ENCODE results near the gene PAX2. TPM values are rescaled to one million over a fixed set of nuclear protein-coding genes. Genes with fewer than 3 reads are reported as not detected.

PAX2 gene
- total RNA-seq, 1 experiment from 2014 or later: not detected

DNA sequence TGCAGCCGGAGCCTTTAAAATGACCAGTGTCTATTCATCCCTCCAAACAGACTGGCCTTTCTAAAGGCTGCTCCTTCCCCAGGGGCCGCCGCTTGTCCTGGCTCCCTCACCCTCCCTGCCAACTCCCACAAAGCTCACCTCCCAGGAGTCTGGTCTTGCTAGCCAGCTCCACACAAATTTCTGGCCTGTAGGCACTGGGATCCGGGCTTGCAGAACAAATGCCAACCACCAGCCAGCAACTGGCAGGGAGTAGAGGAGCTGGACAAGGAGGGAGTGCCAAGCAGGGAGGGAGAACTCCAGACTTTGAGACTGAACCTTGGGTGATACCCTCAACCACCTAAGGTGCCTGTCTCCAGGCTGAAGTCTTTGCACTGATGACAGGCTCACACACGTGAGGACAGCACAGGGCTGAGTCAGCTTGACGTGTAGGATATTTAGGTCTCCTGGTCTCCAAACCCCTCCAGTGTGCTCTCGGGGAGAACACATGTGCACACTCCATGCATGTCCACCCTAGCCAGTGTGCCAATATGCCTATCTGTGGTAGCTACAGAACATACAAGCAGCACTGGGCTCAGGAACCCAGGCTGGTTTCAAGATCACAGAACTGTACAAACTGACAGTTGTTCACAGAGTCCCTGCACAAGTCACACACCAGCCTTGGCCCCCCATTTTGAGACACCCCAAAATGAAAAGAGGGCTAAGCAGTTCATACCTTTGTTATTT is 6.0 kb downstream of the PAX2 start:
- DNase-seq (ENCODE audit: low read depth): no peak

DNA sequence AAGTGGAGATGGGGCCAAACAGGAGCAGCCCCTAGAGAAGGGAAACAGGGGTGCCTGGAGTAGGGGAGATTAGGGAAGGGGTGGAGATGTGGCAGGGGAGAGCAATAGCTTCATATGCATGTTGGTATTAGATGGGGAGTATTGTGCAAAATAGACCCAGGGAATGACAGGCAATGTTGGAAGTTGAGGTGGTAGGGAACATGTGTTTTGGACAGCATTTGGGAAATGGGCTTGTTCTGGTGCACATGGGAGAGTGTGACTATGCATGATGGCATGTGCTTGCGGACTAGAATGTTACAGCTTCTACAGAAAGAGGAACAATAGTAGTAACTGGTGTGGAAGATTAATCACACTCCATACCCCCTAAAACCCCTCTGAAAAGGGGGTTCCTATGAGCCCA is 10.4 kb downstream of the PAX2 start:
- DNase-seq (ENCODE audit: low read depth): no peak

DNA sequence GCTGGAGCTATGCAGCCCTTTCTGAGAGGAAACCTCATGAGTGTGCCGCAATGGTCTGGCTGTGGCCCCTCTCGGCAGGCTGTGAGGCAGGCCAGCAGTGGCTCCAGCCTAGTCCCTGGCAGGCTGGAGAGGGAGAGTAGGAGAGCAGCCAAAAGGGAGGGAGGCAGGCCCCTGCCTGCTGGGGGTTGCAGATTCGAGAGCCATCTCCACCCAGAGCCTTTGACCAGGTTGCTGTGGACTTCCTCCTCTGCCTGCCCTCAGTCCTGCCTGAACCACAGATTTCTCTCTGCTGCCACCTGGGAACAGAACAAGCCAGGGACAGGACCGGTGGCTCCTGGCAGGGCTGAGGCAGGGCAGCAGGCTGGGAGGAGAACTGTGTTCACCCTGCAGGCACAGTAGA is 13.9 kb downstream of the PAX2 start:
- no peak for DNase-seq (ENCODE audit: low read depth)

GRCh38 chr10:100760726-100761125 is 15.3 kb downstream of the PAX2 start:
- DNase-seq (ENCODE audit: low read depth): no peak

DNA sequence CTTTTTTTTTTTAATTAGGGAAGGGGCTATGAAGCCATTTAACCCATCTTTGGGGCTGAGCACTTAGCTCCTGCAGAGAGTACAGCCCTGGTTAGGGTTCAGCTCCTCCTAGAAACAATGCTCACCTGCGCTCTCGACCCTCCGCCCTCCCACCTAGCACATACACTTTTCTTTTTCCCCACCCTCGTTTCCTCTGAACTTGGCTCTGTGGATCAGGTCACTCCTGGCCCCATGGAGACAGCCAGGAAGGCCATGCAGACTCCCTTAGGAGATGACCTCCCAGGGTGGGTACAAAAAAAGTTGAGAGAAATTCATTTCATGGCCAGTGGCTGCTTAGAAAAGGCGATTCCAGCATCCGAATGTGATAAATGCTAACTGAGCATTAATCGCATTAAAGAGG is 15.8 kb downstream of the PAX2 start:
- no peak for DNase-seq (ENCODE audit: low read depth)

DNA sequence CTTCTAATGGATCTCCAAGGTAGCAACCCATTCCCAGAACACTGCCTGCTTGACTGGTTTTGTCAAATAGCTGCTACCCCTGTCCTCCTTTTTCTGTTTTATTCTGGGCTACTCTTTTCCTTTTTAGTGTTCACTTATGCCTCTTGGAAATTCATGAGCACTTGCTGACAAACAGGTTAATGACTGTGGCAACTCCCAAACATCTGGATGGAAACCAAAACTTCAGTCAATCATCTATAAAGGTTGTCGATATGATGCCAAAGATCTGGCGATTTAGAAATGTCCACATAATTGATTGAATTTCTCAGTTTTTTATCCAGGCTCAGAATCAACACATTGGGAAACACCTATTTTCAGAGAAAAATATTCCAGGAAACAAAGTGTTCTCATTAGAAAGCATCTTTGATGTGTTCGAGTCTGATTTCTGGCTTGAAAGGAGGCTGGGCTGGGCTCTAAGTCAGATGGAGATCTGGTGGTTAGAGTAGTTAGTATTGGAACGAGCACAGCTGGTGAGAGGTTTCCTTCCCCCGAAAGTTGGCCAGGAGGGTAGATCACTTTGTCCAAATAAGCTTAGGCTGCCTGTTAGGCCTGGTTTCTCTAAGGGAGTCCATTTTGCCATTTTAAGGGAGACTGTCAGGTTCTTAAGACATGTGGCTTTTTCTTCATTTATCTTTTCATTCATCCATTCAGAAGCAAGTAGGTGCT is 17.8 kb downstream of the PAX2 start:
- DNase-seq (ENCODE audit: low read depth): no peak

DNA sequence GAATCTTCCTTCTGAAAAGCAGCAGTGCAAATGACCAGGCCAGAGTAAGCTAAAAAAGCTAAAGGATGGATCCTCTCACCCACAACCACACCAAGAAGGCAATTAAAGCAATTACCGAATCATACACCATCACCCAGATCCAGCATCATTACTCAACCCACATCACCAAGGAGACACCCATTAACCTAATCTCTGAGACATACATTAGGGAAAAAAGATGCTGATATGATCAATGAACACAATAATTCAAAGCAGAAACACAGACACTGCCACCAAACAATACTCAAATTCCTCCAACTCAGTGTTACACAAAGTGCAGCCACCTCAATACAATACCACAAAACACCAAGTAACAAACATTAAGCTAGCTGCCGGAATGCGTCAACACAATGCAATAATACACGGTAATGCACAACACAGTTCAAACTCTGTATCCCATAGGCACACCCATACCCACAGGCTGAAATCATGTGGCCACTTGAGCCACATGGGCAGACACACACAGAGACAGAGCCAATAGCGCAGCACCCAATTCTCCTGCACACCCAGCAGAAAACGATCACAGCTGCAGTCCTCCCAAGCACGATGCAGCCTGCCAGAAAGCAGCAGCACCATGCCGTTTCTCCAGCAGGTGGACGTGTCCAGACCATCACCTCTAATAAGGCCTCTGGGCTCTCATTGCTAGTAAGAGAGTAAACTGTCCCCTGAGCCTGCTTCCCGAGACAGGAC is 21.5 kb downstream of the PAX2 start:
- DNase-seq (ENCODE audit: low read depth): no peak

GRCh38 chr10:100767422-100767775 is 22.0 kb downstream of the PAX2 start:
- DNase-seq (ENCODE audit: low read depth): no peak

GRCh38 chr10:100769481-100769880 is 24.1 kb downstream of the PAX2 start:
- DNase-seq (ENCODE audit: low read depth): no peak

DNA sequence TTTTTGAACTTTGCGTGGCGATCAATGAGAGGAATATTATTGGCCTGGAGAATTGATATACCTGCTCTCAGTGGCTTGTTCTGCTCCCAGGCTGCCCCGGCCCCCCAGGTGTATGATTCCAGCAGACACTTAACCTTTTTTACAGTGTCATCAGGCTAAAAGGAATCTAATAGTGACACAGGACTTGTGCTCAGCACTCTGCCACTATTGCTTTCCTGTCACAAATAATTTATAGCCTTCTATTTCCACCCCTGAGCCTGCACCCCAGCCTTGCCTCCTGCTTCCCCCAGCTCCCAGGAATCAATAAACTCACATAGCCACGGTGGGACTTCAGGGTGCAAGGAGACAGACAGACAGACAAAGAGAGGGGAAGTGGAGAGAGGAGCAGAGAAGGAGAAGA is 28.3 kb downstream of the PAX2 start:
- DNase-seq (ENCODE audit: low read depth): no peak

GRCh38 chr10:100774223-100774622 is 28.8 kb downstream of the PAX2 start:
- DNase-seq (ENCODE audit: low read depth): no peak

DNA sequence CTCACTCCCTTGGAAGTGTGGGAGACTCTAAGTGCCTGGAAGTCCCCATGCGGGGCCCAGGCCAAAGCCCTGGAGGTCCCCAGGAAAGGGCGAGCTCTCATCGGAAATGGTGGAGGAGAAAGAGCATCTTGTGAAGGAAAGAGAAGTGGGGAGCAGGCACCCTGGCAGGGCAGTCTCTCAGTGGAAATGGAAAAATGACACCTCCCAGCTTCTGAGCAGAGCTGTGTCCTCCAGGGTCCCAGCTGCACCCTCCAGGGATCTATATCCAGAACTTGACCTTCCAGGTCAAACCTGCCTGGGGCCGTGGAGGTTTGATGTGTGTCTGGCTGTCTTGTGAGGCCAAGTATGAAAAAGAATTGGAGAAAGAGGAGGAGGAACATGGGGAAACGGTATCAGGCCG is 29.5 kb downstream of the PAX2 start:
- DNase-seq (ENCODE audit: low read depth): no peak

DNA sequence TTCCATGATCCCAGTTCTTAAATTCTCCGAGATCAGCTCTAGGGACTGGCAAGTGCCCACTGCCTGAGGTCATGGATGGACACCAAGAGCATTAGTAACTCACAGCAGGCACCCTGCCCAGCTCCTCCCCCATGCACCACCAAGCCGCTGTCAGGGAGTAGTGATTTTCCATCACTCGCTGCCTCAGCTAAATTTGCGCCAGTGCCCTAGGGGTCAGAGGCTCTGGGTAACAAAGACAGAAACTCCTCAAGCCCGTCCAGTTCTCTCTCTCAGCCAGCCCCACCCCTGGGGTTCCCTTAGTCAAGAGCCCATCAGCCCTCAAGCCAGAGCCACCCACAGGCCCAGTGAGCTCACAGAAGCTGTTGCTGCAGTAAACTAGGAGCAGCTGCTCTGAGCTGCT is 30.0 kb downstream of the PAX2 start:
- DNase-seq (ENCODE audit: low read depth): peak; percentile 22

DNA sequence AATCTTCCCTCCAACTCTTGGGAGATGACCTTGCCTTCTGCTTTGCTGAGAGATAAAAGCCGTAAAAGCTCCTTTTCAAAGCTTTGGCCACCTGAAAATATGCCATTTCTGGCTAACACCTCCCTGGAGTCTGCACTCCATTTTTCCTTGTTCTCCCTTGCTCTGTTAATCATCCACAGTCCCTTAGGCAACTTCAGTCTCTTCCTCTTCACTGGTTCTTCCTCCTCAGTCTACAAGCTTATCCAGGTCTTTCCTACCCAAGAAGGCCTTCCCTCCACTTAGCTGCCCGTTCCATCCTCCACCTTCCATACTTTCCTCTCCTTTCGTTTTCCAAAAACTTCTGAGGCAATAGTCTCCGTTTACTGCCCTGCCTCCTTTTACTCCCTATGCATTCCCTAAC is 30.5 kb downstream of the PAX2 start:
- no peak for DNase-seq (ENCODE audit: low read depth)

DNA sequence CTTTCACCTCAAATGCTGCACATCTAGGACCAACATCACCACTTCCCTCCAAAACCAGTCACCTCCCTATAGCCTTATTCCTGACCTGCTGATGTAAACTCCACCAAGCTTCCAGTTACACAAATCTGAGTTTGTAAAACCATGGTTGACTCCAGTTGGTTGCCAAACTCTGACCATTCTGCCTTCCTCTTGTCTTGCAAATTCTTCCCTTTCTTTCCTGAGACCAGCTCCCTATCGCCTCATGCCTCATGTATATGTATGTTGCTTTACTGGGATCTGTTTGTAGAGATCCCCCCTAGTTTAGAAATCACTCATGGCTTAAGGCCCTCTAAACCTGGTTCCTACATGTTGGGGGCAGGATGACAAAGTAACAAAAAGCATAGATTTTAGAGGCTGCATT is 31.3 kb downstream of the PAX2 start:
- DNase-seq (ENCODE audit: low read depth): no peak

DNA sequence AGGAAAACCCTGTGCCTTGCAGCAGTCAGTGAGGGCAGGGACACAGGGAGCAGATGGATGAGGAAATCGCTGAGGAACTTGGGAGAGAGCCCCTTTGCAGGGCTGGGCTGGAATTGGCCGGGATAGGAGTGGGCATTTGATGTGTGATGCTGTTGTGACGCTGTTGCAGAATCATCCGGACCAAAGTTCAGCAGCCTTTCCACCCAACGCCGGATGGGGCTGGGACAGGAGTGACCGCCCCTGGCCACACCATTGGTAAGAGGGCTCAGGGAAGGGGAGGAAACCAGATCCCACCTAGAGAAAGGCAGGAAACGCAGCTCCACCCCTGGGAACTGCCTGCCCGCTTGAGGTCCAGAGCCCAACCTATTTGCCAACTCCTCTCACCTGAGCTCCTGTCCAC is 33.9 kb downstream of the PAX2 start:
- peak; percentile 12 for DNase-seq (ENCODE audit: low read depth)

DNA sequence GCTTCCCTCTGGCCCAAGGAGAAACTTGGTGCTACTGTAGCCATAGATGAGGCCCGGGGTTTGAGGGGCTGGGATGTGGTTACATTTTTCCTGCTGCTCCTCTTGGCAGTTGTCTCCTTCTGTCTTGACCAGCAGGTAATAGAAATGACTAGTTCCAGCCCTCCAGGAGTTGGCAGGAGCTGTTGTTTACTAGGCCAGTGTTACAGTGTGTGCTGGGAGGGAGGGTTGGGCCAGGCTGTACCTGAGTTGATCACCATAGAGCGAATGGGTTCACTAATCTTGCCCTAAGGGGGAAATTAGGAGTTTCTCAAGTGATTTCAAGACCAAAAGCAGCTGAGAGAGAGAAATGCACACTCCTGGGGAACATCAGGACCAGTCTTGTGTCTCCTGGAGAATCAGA is 34.9 kb downstream of the PAX2 start:
- DNase-seq (ENCODE audit: low read depth): no peak

GRCh38 chr10:100781145-100781665 is 35.8 kb downstream of the PAX2 start:
- no peak for DNase-seq (ENCODE audit: low read depth)

DNA sequence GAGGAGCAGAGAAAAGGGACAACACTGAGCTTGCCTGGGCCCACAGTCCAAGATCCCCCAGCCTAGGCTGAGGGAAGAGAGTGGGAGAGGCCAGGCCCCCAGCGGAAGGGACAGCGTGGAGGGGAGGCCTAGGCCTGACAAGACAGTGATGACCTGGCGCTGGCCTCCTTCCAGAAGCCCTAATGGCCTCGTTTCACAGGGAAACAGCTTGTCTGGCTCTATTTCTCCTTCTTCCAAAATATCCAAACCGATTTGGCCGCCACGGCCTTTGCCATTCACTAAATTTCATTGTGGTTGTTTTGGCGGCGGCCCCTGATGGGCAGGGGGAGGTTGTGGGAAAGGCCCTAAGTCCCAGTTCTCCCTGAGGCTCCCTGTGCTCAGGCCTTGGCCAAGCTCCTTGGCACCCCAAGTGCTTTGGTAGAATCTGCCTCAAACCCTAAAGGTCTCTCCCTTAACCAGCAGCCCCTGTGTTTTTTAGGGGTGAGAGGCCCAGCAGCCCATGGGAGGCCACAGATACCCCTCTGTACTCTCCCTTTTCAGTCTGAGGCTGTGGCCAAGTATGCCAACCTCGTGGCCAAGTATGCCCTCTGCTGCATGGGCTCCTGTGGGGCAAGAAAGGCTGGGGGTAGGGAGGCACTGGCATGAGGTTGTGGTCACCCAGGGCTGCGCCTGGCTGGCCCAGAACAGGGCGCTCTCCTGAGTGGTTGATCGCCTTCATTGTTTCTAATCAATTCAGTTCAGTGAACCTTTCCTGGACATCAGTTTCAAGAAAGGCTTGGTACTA is 37.3 kb downstream of the PAX2 start:
- DNase-seq (ENCODE audit: low read depth): no peak

- DNase-seq (ENCODE audit: low read depth): no peak
Observed at GRCh38 chr10:100784126-100784525, 38.7 kb downstream of the PAX2 start.

DNA sequence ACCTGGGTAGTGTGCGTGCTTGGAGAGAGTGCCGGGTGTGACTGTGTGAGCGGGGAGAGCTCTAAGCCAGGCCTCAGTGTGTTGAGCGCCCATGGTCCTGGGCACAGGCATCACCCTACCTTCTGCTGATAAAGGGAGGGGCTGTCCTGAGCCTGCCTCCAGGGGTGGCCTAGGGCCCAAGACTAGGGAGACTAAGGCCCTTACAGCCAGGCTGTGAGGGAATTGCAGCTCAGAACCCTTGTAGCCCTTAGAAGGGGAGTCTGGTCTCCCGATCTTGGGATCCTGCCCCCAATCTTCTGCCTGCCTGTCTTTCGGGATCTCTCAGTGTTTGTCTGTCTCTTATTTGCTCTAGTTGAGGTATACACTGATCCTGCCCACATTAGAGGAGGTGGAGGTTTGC is 41.2 kb downstream of the PAX2 start:
- no peak for DNase-seq (ENCODE audit: low read depth)
